ENCODE results near the gene SLC9A9.

GRCh38 chr3:143764840-143765239, 83.4 kb downstream of the SLC9A9 start:
- TF ChIP-seq, protein P1, sequence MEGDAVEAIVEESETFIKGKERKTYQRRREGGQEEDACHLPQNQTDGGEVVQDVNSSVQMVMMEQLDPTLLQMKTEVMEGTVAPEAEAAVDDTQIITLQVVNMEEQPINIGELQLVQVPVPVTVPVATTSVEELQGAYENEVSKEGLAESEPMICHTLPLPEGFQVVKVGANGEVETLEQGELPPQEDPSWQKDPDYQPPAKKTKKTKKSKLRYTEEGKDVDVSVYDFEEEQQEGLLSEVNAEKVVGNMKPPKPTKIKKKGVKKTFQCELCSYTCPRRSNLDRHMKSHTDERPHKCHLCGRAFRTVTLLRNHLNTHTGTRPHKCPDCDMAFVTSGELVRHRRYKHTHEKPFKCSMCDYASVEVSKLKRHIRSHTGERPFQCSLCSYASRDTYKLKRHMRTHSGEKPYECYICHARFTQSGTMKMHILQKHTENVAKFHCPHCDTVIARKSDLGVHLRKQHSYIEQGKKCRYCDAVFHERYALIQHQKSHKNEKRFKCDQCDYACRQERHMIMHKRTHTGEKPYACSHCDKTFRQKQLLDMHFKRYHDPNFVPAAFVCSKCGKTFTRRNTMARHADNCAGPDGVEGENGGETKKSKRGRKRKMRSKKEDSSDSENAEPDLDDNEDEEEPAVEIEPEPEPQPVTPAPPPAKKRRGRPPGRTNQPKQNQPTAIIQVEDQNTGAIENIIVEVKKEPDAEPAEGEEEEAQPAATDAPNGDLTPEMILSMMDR (optimal IDR thresholded peaks at IDR 0.05 in 1 of 3, IDR thresholded peaks at IDR 0.05 in 1 of 3, conservative IDR thresholded peaks at IDR 0.05 in 1 of 3; ENCODE audit: extremely low read depth in 1 of 3, insufficient read depth in 2 of 3, low read length in 3 of 3) = no peak
- TF ChIP-seq EZH2 (IDR thresholded peaks at IDR 0.05; ENCODE audit: low read length) = no peak

All from keratinocyte (primary cell).